ENCODE data around the gene PCDH10. TPM values are rescaled to one million over a fixed set of nuclear protein-coding genes. Genes with fewer than 3 reads are reported as not detected.

The PCDH10 gene
- total and polyA plus RNA-seq, 2 of the 8 experiments (the other 6 are each of a cell fraction or from before 2014, with no cell fraction given), result 2.2 to 10.0 TPM

- no peak overlapping the region for H3K14ac ChIP-seq (ENCODE audit: insufficient read length)
- peak overlapping the region; percentile 52 to 67 (median 63) for H3K4me3 ChIP-seq (ENCODE audit: extremely low read depth in 1 of 4, insufficient read depth in 2 of 4, low read depth in 3 of 4, low read length in 4 of 4)
- H3K4me2 ChIP-seq (ENCODE audit: insufficient read depth in 1 of 2, low read depth in 2 of 2, low read length in 2 of 2), result peak overlapping the region; percentile 99
- H3K23me2 ChIP-seq (ENCODE audit: low read depth, low read length), result peaks cover 58% of the 10 kb centered on the region
- no peak overlapping the region for H4K91ac ChIP-seq (replicated peaks; ENCODE audit: insufficient read length, low read length)
- peak overlapping the region in 1 of 4 experiments; percentile 34; a peak in 1 of 7 replicates for H3K9ac ChIP-seq (replicated peaks in 1 of 4; ENCODE audit: extremely low read depth in 1 of 4, low read depth in 3 of 4, low read length in 3 of 4)
- WGBS, 2 experiments (ENCODE audit: extremely low coverage in 1 of 2, insufficient coverage in 1 of 2, insufficient read length in 1 of 2, insufficient replicate concordance in 2 of 2, low coverage in 1 of 2, low lambda C conversion rate in 2 of 2, missing lambda C conversion rate in 1 of 2), result 1% methylated on average over 54 of the region's 54 CpGs; no CpG with 5 or more reads in 1 of the 2 experiments
- peak overlapping the region; percentile 49 for H3K56ac ChIP-seq (replicated peaks; ENCODE audit: insufficient read length, low read depth, low read length)
- H4K20me1 ChIP-seq (replicated peaks in 1 of 2; ENCODE audit: control insufficient read depth in 1 of 2, insufficient read depth in 2 of 2, low read length in 2 of 2), result peaks cover 3 to 5% of the 10 kb centered on the region in 2 experiments
- peaks cover 40 to 62% (median 60%) of the 10 kb centered on the region in 4 experiments; a peak in 6 of 7 replicates for H3K27me3 ChIP-seq (replicated peaks in 1 of 4; ENCODE audit: control insufficient read depth in 3 of 4, extremely low read depth in 1 of 4, insufficient read depth in 3 of 4, low read length in 3 of 4)
- H3K27ac ChIP-seq (ENCODE audit: low read depth, low read length), result no peak overlapping the region
- no peak overlapping the region for H3K4ac ChIP-seq (replicated peaks; ENCODE audit: insufficient read length, low read depth, low read length)
- peaks cover 4 to 17% (median 15%) of the 10 kb centered on the region in 4 experiments for H3K4me1 ChIP-seq (replicated peaks in 1 of 4; ENCODE audit: control insufficient read depth in 3 of 4, insufficient read depth in 4 of 4, low read length in 3 of 4)
- no peak overlapping the region; the same call in 1 of the 2 replicates for H2BK20ac ChIP-seq (ENCODE audit: low read length)
- no peak overlapping the region for H3K23ac ChIP-seq (ENCODE audit: insufficient read length)
- ChIA-PET CTCF (ENCODE audit: partially characterized antibody) (interaction anchor here (0.6 to 3.0 kb wide), 13 partner anchors 11 to 690 kb away, joined by 3 to 11 read pairs (median 4); no protein-coding TSS in a partner anchor), POLR2A (ENCODE audit: partially characterized antibody) (interaction anchor here (1.0 kb wide), 1 partner anchor 446 kb away, joined by 3 read pairs; no protein-coding TSS in a partner anchor)
- no peak overlapping the region; the same call in 1 of the 2 replicates for H2BK12ac ChIP-seq (ENCODE audit: low read depth, low read length)
- no peaks in the 10 kb centered on the region for H3K36me3 ChIP-seq (ENCODE audit: control insufficient read depth in 2 of 4, insufficient read depth in 4 of 4, low read length in 3 of 4)
- FAIRE-seq (no peak), DNase-seq (ENCODE audit: low read depth in 1 of 2, low spot score in 2 of 2) (peak in 1 of 2 experiments; percentile 59)
- H3K79me2 ChIP-seq (ENCODE audit: control insufficient read depth in 1 of 2, insufficient read depth in 2 of 2, low read length in 2 of 2), result no peaks in the 10 kb centered on the region
- H4K8ac ChIP-seq (ENCODE audit: extremely low read depth, insufficient read depth, low read length), result no peak overlapping the region; the same call in 1 of the 2 replicates
- H2BK5ac ChIP-seq (ENCODE audit: low read depth, low read length), result no peak overlapping the region
- no peaks in the 10 kb centered on the region for H3K9me3 ChIP-seq (ENCODE audit: insufficient read depth in 2 of 2, low read depth in 1 of 2, low read length in 1 of 2)
- H2BK120ac ChIP-seq (replicated peaks; ENCODE audit: low read depth, low read length), result no peak overlapping the region
- H2AFZ ChIP-seq (ENCODE audit: low read length), result peak overlapping the region; percentile 95
- no peak overlapping the region for H4K5ac ChIP-seq (ENCODE audit: insufficient read length, low read depth, low read length)
- H3K79me1 ChIP-seq (ENCODE audit: low read depth, low read length), result no peaks in the 10 kb centered on the region
- peak overlapping the region; percentile 56; the same call in 1 of the 2 replicates for H3K18ac ChIP-seq (ENCODE audit: extremely low read depth, low read length)
- H2AK5ac ChIP-seq (ENCODE audit: low read depth, low read length), result no peak overlapping the region
- peak overlapping the region; percentile 47; the same call in 1 of the 2 replicates for H2BK15ac ChIP-seq (ENCODE audit: low read length)
- TF ChIP-seq BCL11A (IDR thresholded peaks at IDR 0.05; ENCODE audit: low read depth in 2 of 2, low read length in 2 of 2) (no peak), TEAD4 (IDR thresholded peaks at IDR 0.05; ENCODE audit: low read depth, low read length) (0 out of 2 replicates have a peak, but pooled peaks have one; percentile 14), CTCF (IDR thresholded peaks at IDR 0.05; ENCODE audit: control extremely low read depth in 1 of 3, insufficient read depth in 1 of 3, low read depth in 1 of 3, low read length in 3 of 3) (peak in 1 of 3 experiments; percentile 25; a peak in 2 of 4 replicates), RBBP5 (IDR thresholded peaks at IDR 0.05; ENCODE audit: borderline replicate concordance, low read depth, low read length) (peak; percentile 38; the same call in 1 of the 2 replicates), JUN (IDR thresholded peaks at IDR 0.05; ENCODE audit: low read depth, low read length) (no peak), KDM4A (IDR thresholded peaks at IDR 0.05; ENCODE audit: low read depth, low read length, severe bottlenecking) (peak; percentile 59)
- TF ChIP-seq, protein P1, sequence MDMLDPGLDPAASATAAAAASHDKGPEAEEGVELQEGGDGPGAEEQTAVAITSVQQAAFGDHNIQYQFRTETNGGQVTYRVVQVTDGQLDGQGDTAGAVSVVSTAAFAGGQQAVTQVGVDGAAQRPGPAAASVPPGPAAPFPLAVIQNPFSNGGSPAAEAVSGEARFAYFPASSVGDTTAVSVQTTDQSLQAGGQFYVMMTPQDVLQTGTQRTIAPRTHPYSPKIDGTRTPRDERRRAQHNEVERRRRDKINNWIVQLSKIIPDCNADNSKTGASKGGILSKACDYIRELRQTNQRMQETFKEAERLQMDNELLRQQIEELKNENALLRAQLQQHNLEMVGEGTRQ (IDR thresholded peaks at IDR 0.05; ENCODE audit: low read length), result no peak
These were observed 989 bp upstream of the PCDH10 start for GRCh38 chr4:133147921-133148689.

Measured in H1 (cell line).